NT2/D1 (cell line): ENCODE measurements around the gene HEPACAM.

ENCODE experiments used
- SUZ12 ChIP-seq: IDR thresholded peaks from 2 replicates; pipeline ENCODE4 v1.6.1; 2011; ENCODE audit not compliant: insufficient read length, insufficient read depth; ENCODE audit errors: extremely low read depth
- YY1 ChIP-seq: IDR thresholded peaks from 2 replicates; pipeline ENCODE4 v1.6.1; 2011; ENCODE audit not compliant: insufficient read length, insufficient read depth

GRCh38 chr11:124875943-124876817, 59.7 kb downstream of the HEPACAM start:
- TF ChIP-seq SUZ12: no peak
- TF ChIP-seq YY1: no peak
